ENCODE data around the gene XRCC5.

- TF ChIP-seq CTCF (conservative IDR thresholded peaks at IDR 0.05 in 1 of 2, IDR thresholded peaks at IDR 0.05 in 1 of 2; ENCODE audit: low read depth in 1 of 2, low read length in 2 of 2), result no peak
- no peak for TF ChIP-seq EZH2 (IDR thresholded peaks at IDR 0.05; ENCODE audit: low read length, missing control alignments)
Measured at GRCh38 chr2:216066230-216066629, 42.9 kb upstream of the XRCC5 start.
